Activated T-cell treated with anti-CD3 and anti-CD28 coated beads, Interleukin-2, amount 50 U/mL, for 24 hours (primary cell): Measurements from ENCODE around the gene KLHL22.
A peak's percentile ranks its signal among the peaks of the same experiment; 100 is the strongest.
"Not testable (repeated sequence)": the region's sequence is repeated elsewhere in the genome, so short reads cannot be mapped to it uniquely, and the experiment has no call there.

Source experiments
- DNase-seq: peaks from one replicate; pipeline ENCODE4 v3.0.0-alpha.2; 2020
- H3K27ac Mint-ChIP-seq: 2 replicates; pipeline ENCODE4 v1.8.0; 2020; ENCODE audit warnings: mild to moderate bottlenecking, mixed read lengths
- H3K27me3 Mint-ChIP-seq: 2 replicates; pipeline ENCODE4 v1.8.0; 2020; ENCODE audit warnings: mixed read lengths
- H3K36me3 Mint-ChIP-seq: 2 replicates; pipeline ENCODE4 v1.8.0; 2020; ENCODE audit warnings: low read depth, mixed read lengths
- H3K4me1 Mint-ChIP-seq: 2 replicates; pipeline ENCODE4 v1.8.0; 2020; ENCODE audit warnings: low read depth, mixed read lengths
- H3K4me3 Mint-ChIP-seq: 2 replicates; pipeline ENCODE4 v1.8.0; 2020; ENCODE audit warnings: mild to moderate bottlenecking, moderate library complexity, mixed read lengths
- H3K9me3 Mint-ChIP-seq: 2 replicates; pipeline ENCODE4 v1.8.0; 2020; ENCODE audit warnings: mixed read lengths

Gene KLHL22

DNA sequence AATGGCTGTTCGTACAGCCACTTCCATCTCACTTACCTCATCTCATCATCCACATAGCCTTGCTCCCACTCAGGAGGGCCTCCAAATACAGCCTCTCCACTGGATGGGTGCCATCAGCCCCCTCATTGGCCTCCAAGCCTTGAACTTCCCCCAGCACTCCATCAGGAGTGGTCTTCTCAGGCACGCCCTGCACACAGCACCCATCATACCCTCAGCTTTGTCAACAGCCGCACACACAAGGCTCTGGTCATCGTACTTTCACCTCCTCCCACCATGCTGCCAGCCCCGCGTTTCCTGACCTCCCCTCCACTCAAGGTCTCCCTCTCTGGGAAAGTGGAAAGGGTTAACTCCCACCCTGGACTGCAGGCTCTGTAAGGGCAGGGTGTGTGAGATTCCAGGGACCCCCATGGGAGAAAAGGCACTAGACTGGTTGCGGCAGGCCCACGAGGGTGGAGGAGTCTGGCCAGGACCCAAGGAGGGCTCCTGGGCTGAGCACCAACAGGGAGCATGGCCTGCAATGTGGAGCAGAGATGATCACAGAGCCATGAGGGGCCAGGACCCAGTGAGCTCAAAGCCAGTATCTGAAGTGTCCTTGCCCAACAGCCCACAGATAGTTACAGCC lies 37.0 kb downstream of the KLHL22 start:
- Mint-ChIP-seq H3K27ac (no peak overlapping the region), H3K9me3 (no peaks in the 10 kb centered on the region), H3K4me3 (no peak overlapping the region), H3K4me1 (peaks cover 31% of the 10 kb centered on the region), H3K36me3 (peaks cover 34% of the 10 kb centered on the region), H3K27me3 (no peaks in the 10 kb centered on the region)
- DNase-seq, result no peak

DNA sequence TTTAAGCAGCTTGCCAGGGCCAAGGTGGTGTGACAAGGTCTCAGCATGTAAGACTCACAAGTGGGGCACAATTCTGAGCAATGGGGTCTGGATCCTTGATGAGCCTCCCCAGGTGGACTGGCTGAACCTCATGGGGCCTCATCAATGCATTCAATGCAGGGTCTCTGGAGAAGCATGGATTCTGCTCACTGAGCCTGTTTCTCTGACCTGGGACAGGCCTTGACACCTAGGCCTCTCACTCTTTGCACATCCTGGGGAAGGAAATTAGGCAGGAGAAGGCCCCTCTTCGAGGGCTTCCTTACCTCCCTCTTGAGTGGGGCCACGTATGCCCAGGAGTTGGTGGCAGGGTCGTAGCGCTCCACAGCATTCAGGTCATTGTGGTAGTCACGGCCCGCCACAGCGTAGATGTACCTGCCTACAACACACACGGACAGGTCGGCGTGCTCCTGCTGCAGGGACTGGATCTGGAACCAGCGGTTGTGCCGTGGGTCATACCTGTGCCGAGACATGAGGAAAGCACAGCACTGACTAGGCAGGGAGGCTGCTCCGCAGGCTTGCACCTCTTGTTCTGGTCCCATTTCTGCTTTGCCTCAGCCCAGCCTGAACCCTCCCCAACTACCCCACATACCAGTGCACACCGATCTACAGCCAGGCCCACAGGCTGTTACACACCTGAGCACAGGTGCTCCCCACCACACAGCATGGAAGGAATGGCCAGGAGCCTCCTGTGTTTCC lies 37.9 kb downstream of the KLHL22 start:
- H3K36me3 Mint-ChIP-seq, result peaks cover 31% of the 10 kb centered on the region
- no peak for DNase-seq
- H3K27me3 Mint-ChIP-seq, result no peaks in the 10 kb centered on the region
- peaks cover 22% of the 10 kb centered on the region for H3K4me1 Mint-ChIP-seq
- H3K27ac Mint-ChIP-seq, result no peak overlapping the region
- H3K4me3 Mint-ChIP-seq, result no peak overlapping the region
- no peaks in the 10 kb centered on the region for H3K9me3 Mint-ChIP-seq

DNA sequence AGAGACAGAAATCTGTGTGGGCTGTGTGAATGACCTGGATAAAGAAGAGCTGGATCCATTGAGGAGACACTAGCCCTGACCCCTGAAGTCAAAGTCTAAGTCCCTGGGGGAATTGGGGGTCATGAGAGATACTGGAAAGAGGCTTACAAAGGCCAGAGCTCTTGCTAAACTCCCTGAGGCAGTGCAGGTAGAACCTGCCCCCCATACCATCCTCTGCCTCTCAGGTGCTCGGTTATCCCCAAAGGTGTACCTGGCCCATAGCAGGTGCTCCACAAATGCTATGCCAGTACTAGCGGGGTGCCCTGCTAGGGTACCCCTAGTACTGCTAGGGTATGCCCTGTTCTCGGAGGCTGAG lies 38.9 kb downstream of the KLHL22 start:
- no peaks in the 10 kb centered on the region for H3K9me3 Mint-ChIP-seq
- DNase-seq, result no peak
- H3K27me3 Mint-ChIP-seq, result no peaks in the 10 kb centered on the region
- H3K4me1 Mint-ChIP-seq, result peaks cover 19% of the 10 kb centered on the region
- H3K4me3 Mint-ChIP-seq, result no peak overlapping the region
- peaks cover 38% of the 10 kb centered on the region for H3K36me3 Mint-ChIP-seq
- H3K27ac Mint-ChIP-seq, result no peak overlapping the region

DNA sequence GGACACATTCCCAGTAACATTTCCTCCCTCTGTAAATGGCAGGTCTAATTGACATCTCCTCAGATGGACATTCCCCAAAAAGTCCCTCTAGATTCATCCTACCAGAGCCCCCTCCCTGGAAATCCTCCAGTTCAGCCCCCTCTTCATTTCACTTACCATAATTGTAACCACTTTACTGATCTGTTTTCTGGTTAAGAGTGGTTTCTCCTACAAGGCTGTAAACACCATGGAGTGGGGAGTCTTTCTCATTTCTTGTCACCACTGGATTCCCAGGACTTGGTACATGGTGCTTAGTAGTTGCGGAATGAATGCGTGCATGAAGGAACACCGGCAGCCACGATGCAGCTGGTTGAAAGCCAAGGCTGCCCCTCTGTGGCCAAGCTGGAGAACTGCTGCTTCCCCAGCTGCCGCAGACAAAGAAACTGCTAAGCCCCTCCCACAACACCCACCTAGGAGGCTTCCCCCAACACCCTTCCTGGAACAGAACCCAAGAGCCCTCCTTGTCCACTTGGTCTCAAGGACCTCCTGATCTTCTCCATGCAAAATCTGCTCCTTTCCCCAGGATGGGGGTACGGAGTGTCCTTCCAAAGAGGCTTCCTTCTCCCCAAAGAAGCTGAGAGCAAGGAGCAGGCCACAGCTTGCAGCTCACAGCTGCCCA lies 39.4 kb downstream of the KLHL22 start:
- no peaks in the 10 kb centered on the region for H3K27me3 Mint-ChIP-seq
- peak; percentile 80 for DNase-seq
- H3K4me1 Mint-ChIP-seq, result peaks cover 19% of the 10 kb centered on the region
- no peak overlapping the region for H3K27ac Mint-ChIP-seq
- no peak overlapping the region for H3K4me3 Mint-ChIP-seq
- no peaks in the 10 kb centered on the region for H3K9me3 Mint-ChIP-seq
- peaks cover 41% of the 10 kb centered on the region for H3K36me3 Mint-ChIP-seq

DNA sequence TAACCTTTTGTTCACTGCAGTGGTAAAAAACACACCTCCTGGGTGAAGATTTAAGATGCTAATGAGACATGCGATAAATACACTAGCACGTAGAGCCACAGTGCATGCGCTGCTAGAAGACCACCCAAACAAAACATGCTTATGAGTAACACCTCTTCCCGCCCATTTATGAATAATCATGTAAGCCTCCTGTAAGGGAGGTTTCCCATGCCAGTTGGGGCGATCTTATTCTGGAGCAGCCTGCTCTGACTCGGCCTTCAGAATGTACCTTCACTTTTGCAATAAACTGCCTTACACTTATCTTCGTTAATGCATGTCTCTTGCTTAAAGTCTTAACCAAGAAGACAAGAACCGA lies 39.9 kb downstream of the KLHL22 start:
- Mint-ChIP-seq H3K27ac (no peak overlapping the region), H3K27me3 (no peaks in the 10 kb centered on the region), H3K4me3 (no peak overlapping the region), H3K9me3 (no peaks in the 10 kb centered on the region), H3K36me3 (peaks cover 44% of the 10 kb centered on the region), H3K4me1 (peaks cover 19% of the 10 kb centered on the region)
- no peak for DNase-seq

DNA sequence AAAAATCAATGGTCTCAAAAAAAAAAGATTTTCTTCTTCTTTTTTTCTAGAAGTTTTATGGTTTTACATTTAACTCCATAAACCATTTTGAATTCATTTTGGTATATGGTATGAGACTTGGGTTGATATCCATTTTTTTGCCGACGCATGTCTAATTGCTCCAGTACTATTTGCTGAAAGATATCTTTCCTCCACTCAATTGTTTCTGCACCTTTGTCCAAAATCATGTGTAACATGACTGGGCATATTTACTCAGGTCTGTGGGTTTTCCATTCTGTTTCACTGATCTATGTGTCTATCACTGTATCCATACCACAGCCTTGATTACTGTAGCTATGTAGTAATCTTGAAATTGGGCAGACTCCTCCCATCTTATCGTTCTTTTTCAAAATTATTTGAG lies 42.4 kb downstream of the KLHL22 start:
- Mint-ChIP-seq H3K27me3 (no peaks in the 10 kb centered on the region), H3K4me1 (peaks cover 15% of the 10 kb centered on the region), H3K27ac (no peak overlapping the region), H3K36me3 (peaks cover 39% of the 10 kb centered on the region), H3K4me3 (no peak overlapping the region), H3K9me3 (no peaks in the 10 kb centered on the region)
- DNase-seq, result no peak

DNA sequence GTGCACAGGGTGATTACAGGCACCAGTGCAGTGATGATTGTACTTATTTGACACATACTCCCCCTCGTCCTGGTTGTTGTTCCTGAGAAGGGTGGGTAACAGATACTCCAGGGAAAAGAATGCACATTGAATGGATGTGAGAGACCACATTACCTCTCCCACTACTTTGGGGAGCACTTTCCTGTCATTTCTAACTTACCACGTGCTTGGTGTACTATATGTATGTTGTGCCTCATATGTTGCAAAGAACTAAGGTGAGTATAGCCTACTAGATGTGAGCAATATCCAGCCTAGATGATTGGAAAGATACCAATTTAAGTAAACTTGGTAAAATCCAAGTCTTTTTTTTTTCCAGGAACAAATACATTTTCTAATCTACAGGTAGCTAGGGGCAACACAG lies 43.7 kb downstream of the KLHL22 start:
- no peak for DNase-seq
- H3K27ac Mint-ChIP-seq, result no peak overlapping the region
- H3K36me3 Mint-ChIP-seq, result peaks cover 29% of the 10 kb centered on the region
- no peak overlapping the region for H3K4me3 Mint-ChIP-seq
- H3K9me3 Mint-ChIP-seq, result no peaks in the 10 kb centered on the region
- peaks cover 14% of the 10 kb centered on the region for H3K4me1 Mint-ChIP-seq
- no peaks in the 10 kb centered on the region for H3K27me3 Mint-ChIP-seq

DNA sequence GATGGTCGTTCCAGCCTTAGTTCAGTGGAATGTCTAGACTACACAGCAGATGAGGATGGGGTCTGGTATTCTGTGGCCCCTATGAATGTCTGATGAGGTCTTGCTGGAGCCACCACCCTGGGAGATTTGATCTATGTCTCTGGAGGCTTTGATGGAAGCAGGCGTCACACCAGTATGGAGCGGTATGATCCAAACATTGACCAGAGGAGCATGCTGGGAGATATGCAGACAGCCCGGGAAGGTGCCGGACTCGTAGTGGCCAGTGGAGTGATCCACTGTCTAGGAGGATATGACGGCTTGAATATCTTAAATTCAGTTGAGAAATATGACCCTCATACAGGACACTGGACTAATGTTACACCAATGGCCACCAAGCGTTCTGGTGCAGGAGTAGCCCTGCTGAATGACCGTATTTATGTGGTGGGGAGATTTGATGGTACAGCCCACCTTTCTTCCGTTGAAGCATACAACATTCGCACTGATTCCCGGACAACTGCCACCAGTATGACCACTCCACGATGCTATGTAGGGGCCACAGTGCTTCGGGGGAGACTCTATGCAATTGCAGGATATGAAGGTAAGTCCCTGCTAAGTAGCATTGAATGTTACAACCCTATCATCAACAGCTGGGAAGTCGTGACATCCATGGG lies 44.3 kb downstream of the KLHL22 start:
- not testable (repeated sequence) for H3K27ac Mint-ChIP-seq, DNase-seq, H3K4me1 Mint-ChIP-seq, H3K27me3 Mint-ChIP-seq, H3K9me3 Mint-ChIP-seq, H3K4me3 Mint-ChIP-seq
- H3K36me3 Mint-ChIP-seq, result peaks cover 30% of the 10 kb centered on the region

DNA sequence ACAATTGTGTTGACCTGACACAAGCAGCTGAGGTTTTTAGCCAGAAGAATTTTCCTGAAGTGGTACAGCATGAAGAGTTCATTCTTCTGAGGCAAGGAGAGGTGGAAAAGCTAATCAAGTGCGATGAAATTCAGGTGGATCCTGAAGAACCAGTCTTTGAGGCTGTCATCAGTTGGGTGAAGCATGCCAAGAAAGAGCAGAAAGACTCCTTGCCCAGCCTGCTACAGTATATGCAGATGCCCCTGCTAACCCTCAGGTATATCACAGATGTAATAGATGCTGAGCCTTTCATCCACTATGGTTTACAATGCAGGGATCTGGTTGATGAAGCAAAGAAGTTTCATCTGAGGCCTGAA lies 45.1 kb downstream of the KLHL22 start:
- no peaks in the 10 kb centered on the region for H3K9me3 Mint-ChIP-seq
- no peak overlapping the region for H3K4me3 Mint-ChIP-seq
- peaks cover under 1% of the 10 kb centered on the region for H3K4me1 Mint-ChIP-seq
- peaks cover 28% of the 10 kb centered on the region for H3K36me3 Mint-ChIP-seq
- H3K27me3 Mint-ChIP-seq, result no peaks in the 10 kb centered on the region
- DNase-seq, result no peak
- H3K27ac Mint-ChIP-seq, result no peak overlapping the region

DNA sequence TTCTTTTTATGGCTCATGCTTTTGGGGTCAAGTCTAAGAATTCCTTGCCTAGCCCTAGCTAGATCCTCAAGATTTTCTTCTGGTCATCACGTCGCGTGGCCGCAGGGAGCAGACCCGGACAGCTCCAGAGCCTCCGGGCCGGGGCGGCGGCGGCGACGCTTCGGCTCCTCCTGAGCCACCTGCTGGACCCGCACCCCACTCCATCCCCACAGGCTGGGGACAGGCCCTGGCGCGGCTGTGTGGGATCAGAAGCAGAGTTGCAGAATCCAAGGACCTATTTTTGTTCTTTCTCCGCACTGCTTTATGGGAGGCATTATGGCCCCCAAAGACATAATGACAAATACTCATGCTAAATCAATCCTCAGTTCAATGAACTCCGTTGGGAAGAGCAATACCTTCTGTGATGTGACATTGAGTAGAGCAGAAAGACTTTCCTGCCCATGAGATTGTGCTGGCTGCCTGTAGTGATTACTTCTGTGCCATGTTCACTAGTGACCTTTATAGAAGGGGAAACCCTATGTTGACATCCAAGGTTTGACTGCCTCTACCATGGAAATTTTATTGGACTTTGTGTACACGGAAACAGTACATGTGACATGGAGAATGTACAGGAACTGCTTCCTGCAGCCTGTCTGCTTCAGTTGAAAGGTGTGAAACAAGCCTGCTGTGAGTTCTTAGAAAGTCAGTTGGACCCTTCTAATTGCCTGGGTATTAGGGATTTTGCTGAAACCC lies 45.6 kb downstream of the KLHL22 start:
- H3K27me3 Mint-ChIP-seq, result no peaks in the 10 kb centered on the region
- no peak for DNase-seq
- peaks cover 22% of the 10 kb centered on the region for H3K36me3 Mint-ChIP-seq
- H3K4me3 Mint-ChIP-seq, result no peak overlapping the region
- H3K9me3 Mint-ChIP-seq, result no peaks in the 10 kb centered on the region
- H3K4me1 Mint-ChIP-seq, result no peaks in the 10 kb centered on the region
- H3K27ac Mint-ChIP-seq, result no peak overlapping the region

DNA sequence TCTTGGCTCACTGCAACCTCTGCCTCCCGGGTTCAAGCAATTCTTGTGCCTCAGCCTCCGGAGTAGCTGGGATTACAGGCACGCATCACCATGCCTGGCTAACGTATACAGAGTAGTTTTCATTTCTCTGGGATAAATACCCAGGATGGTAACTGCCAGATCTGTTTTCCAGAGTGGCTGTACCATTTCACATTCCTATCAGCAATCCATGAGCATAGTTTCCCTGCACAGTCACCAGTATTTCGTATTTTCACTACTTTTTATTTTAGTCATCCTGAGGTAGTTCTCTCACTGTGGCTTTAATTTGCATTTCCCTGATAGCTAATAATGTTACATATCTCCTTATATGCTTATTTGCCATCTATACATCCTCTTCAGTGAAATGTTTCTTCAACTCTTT lies 47.0 kb downstream of the KLHL22 start:
- no peaks in the 10 kb centered on the region for H3K4me1 Mint-ChIP-seq
- no peaks in the 10 kb centered on the region for H3K27me3 Mint-ChIP-seq
- H3K9me3 Mint-ChIP-seq, result no peaks in the 10 kb centered on the region
- H3K4me3 Mint-ChIP-seq, result no peak overlapping the region
- H3K27ac Mint-ChIP-seq, result no peak overlapping the region
- no peak for DNase-seq
- peaks cover 34% of the 10 kb centered on the region for H3K36me3 Mint-ChIP-seq

DNA sequence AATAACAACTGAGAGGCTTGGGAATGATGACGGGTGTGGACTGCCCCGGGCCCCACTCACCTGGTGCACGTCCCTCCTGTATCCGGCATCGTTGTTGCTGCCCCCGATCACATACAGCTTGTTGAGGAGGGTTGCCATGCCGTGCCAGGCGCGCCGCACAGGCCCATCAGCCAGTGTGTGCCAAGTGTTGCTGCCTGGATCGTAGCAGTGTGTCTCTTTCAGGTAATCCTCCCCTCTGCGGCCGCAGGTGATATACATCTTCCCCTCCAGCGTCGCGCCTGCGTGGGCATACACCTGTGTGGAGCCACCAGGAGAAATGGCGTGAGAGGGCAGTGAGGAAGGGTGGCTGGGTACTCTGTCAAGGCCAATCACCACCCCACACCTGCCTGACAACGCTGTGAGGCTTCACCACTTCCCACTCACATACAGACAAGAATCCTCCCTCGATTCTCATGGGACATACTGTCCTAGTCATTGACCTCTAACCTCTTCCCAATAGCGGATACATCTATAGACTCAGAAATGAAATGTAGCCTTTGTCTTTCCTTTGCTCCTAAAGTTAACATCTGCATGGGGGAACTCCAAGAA lies 49.1 kb downstream of the KLHL22 start:
- H3K27me3 Mint-ChIP-seq, result no peaks in the 10 kb centered on the region
- H3K9me3 Mint-ChIP-seq, result no peaks in the 10 kb centered on the region
- peaks cover 35% of the 10 kb centered on the region for H3K36me3 Mint-ChIP-seq
- no peak overlapping the region for H3K4me3 Mint-ChIP-seq
- H3K27ac Mint-ChIP-seq, result no peak overlapping the region
- no peaks in the 10 kb centered on the region for H3K4me1 Mint-ChIP-seq
- no peak for DNase-seq

DNA sequence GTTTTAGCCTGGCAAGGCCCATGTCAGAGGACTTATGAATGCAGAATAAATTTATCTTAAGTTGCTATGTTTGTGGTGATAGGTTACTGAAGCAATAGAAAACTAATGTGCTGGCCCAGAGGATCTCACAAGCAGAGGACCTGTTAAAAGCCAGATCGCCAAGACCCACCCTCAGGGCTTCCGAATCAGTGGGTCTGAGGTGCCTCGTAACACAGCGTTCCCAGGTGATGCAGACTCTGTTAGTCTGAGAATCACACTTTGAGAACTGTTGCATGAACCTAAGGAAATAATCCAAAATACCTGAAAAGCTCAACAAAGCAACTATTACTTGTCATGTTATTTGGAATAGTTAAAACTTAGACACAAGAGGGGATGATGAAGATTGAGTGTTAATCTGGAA lies 51.3 kb downstream of the KLHL22 start:
- Mint-ChIP-seq H3K27me3 (no peaks in the 10 kb centered on the region), H3K27ac (no peak overlapping the region), H3K36me3 (peaks cover 30% of the 10 kb centered on the region), H3K4me1 (no peaks in the 10 kb centered on the region), H3K9me3 (no peaks in the 10 kb centered on the region), H3K4me3 (no peak overlapping the region)
- no peak for DNase-seq

DNA sequence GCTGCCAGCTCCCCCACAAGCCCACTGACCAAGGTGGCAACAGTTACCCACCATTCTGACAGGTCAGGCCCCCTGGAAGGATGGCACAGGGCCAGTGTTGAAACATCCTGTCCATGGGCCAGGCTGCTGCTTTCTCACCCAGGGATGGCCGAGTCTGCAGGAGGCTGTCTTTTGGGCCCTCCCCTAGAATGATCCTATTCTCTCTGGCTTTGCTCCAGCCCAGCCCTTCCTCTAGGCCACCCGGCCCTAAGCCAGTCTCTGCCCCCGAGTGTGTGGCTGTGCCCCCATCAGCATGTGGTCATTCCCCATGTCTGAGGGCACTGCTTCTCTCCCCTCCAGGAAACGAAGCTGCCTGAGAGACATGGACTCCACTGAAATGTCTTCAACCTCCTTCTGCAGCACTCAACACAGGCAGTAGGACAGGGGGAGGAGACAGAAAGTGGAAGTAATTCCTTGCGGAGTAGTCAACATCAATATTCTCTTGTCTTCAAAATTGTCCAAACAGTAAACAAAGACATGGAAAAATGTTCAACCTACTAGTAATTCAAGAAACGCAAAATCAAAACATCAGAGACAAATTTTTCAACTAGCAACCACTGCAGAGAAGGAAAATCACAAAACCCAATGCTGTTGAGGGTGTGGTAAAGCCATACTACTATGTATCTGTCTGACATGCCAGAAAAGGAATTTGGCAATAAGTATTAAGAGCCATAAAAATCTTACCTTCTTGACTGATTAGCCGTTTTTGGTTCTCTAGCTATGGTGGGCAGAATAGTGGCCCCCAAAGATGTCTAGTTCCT lies 52.9 kb downstream of the KLHL22 start:
- Mint-ChIP-seq H3K4me1 (peaks cover 1% of the 10 kb centered on the region), H3K36me3 (peaks cover 30% of the 10 kb centered on the region), H3K27me3 (peaks cover 8% of the 10 kb centered on the region), H3K9me3 (no peaks in the 10 kb centered on the region), H3K27ac (no peak overlapping the region), H3K4me3 (no peak overlapping the region)
- DNase-seq, result no peak
